GM23248 (cell line): ENCODE data around the gene CCNB1. TPM values are rescaled to one million over a fixed set of nuclear protein-coding genes. Genes with fewer than 3 reads are reported as not detected.

ENCODE experiments used
- DNase-seq: peaks from one replicate; pipeline ENCODE4 v3.0.0-alpha.2; 2015
- H2AFZ ChIP-seq: fragments of 200-600 bp; sonication (generic); 2 replicates; pipeline ENCODE4 v1.6.1; 2016; ENCODE audit warnings: antibody characterized with exemption
- H3F3A ChIP-seq: fragments of 200-600 bp; sonication (generic); 2 replicates; pipeline ENCODE4 v1.6.1; 2016; ENCODE audit warnings: mild to moderate bottlenecking, antibody characterized with exemption, mixed run types; ENCODE audit not compliant: insufficient read depth
- H3K27ac ChIP-seq: fragments of 200-600 bp; sonication (generic); 2 replicates; pipeline ENCODE4 v1.5.1; 2016; ENCODE audit warnings: mild to moderate bottlenecking
- H3K27me3 ChIP-seq: fragments of 200-600 bp; sonication (generic); replicated peaks from 2 replicates; pipeline ENCODE4 v1.6.1; 2016; ENCODE audit warnings: mild to moderate bottlenecking; ENCODE audit not compliant: insufficient read depth
- H3K36me3 ChIP-seq: fragments of 200-600 bp; sonication (generic); 2 replicates; pipeline ENCODE4 v1.6.1; 2016; ENCODE audit warnings: low read depth, mild to moderate bottlenecking
- H3K4me1 ChIP-seq: fragments of 200-600 bp; sonication (generic); 2 replicates; pipeline ENCODE4 v1.6.1; 2016; ENCODE audit warnings: mild to moderate bottlenecking; ENCODE audit not compliant: insufficient read depth
- H3K4me2 ChIP-seq: fragments of 200-600 bp; sonication (generic); one replicate; pipeline ENCODE4 v1.6.1; 2016; ENCODE audit warnings: mild to moderate bottlenecking; ENCODE audit not compliant: unreplicated experiment
- H3K4me3 ChIP-seq: fragments of 200-600 bp; sonication (generic); 2 replicates; pipeline ENCODE4 v1.5.1; 2016; ENCODE audit warnings: mild to moderate bottlenecking
- H3K79me2 ChIP-seq: fragments of 200-600 bp; sonication (generic); 2 replicates; pipeline ENCODE4 v1.6.1; 2016; ENCODE audit warnings: mild to moderate bottlenecking; ENCODE audit not compliant: insufficient read depth
- H3K9ac ChIP-seq: fragments of 200-600 bp; sonication (generic); 2 replicates; pipeline ENCODE4 v1.6.1; 2016; ENCODE audit warnings: mild to moderate bottlenecking
- H3K9me2 ChIP-seq: fragments of 200-600 bp; sonication (generic); 2 replicates; pipeline ENCODE4 v1.6.1; 2016; ENCODE audit warnings: mixed run types, mild to moderate bottlenecking, moderate library complexity; ENCODE audit not compliant: insufficient read depth
- H3K9me3 ChIP-seq: fragments of 200-600 bp; sonication (generic); one replicate; pipeline ENCODE4 v1.6.1; 2017; ENCODE audit warnings: low read depth
- H4K20me1 ChIP-seq: fragments of 200-600 bp; sonication (generic); 2 replicates; pipeline ENCODE4 v1.6.0; 2016; ENCODE audit not compliant: insufficient read depth
- EZH2 ChIP-seq: fragments of 200-600 bp; sonication (generic); IDR thresholded peaks from 2 replicates; pipeline ENCODE4 v1.6.1; 2018; ENCODE audit warnings: antibody characterized with exemption, mild to moderate bottlenecking; ENCODE audit not compliant: insufficient read depth, poor library complexity, severe bottlenecking
- EZH2phosphoT487 ChIP-seq: fragments of 200-600 bp; sonication (generic); IDR thresholded peaks from 2 replicates; pipeline ENCODE4 v1.6.1; 2018; ENCODE audit warnings: antibody characterized with exemption, moderate library complexity, mild to moderate bottlenecking, low read depth; ENCODE audit not compliant: insufficient read depth
- WGBS, 2 experiments: methylation state at CpG; one replicate each; pipeline ENCODE4 v1.1.6; 2015 to 2017; ENCODE audit warnings: low lambda C conversion rate in 2 of 2, low coverage in 1 of 2; ENCODE audit errors: missing lambda C conversion rate in 2 of 2; 5-methylcytosine and 5-hydroxymethylcytosine counted together
- in situ Hi-C: fragments of 300-500 bp; cut with MboI; formaldehyde crosslinking; loops from 2 replicates; pipeline ENCODE4 v1.15.0; 2020
- polyA plus RNA-seq: library from polyadenylated mRNA; unstranded; fragments of >200 nt; fragmentation: Nextera tagmentation; extraction: Ambion mirVana; gene quantifications from 2 replicates; pipeline ENCODE4 v1.2.1, GENCODE V29; 2016
- total RNA-seq: library from RNA; depleted of rRNA; stranded (reverse); fragments of >200 nt; shearing (Covaris generic); gene quantifications from 2 replicates; pipeline ENCODE4 v1.2.3, GENCODE V29; 2014

CCNB1 gene
- total and polyA plus RNA-seq, 2 experiments from 2014 or later: 66.7 to 94.6 TPM

DNA sequence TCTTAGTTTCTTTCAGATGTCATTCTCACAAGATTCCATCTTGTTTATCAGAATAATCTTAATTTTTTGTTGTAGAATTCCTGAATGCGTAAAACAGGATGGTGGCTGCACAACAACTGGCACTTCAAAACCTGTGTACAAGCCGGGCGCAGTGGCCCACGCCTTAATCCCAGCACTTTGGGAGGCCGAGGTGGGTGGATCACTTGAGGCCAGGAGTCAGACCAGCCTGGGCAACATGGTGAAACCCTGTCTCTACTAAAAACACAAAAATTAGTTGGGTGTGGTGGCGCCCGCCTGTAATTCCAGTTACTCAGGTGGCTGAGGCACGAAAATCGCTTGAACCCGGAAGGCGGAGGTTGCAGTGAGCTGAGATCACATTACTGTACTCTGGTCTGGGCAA, 10.5 kb upstream of the CCNB1 start:
- TF ChIP-seq EZH2: no peak
- no peak overlapping the region for H3K27ac ChIP-seq
- H3K9me3 ChIP-seq: no peaks in the 10 kb centered on the region
- no peaks in the 10 kb centered on the region for H3K9me2 ChIP-seq
- H2AFZ ChIP-seq: no peak overlapping the region
- WGBS, 2 experiments: 96% methylated on average over 11 of the region's 11 CpGs
- H3K36me3 ChIP-seq: no peaks in the 10 kb centered on the region
- H3K79me2 ChIP-seq: no peaks in the 10 kb centered on the region
- no peaks in the 10 kb centered on the region for H3K27me3 ChIP-seq
- H3F3A ChIP-seq: no peaks in the 10 kb centered on the region
- in situ Hi-C loops: no loop called here
- no peak overlapping the region for H3K4me3 ChIP-seq
- no peak overlapping the region for H3K4me2 ChIP-seq
- H4K20me1 ChIP-seq: no peaks in the 10 kb centered on the region
- H3K4me1 ChIP-seq: no peaks in the 10 kb centered on the region
- H3K9ac ChIP-seq: no peak overlapping the region
- DNase-seq: no peak

DNA sequence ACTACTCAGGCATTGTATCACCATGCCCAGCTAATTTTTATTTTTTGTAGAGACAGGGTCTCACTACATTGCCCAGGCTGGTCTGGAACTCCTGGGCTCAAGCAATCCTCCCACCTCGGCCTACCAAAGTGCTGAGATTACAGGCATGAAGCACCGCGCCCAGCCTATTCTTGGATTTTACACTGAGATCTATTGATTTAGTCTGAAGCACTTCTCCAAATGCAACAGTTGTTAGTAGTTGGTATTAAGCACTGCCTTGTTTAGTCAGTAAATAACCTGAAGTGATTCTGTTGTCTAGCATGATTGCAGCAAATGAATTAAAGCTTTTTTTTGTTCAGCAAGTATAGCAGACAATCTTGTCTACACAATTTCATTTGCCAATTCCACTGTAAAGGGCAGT, 8.9 kb upstream of the CCNB1 start:
- Histone ChIP-seq H2AFZ (no peak overlapping the region), H4K20me1 (no peaks in the 10 kb centered on the region), H3F3A (no peaks in the 10 kb centered on the region), H3K27me3 (no peaks in the 10 kb centered on the region), H3K36me3 (no peaks in the 10 kb centered on the region), H3K9ac (no peak overlapping the region), H3K4me2 (no peak overlapping the region), H3K79me2 (no peaks in the 10 kb centered on the region), H3K9me3 (no peaks in the 10 kb centered on the region), H3K9me2 (no peaks in the 10 kb centered on the region), H3K27ac (no peak overlapping the region), H3K4me1 (no peaks in the 10 kb centered on the region), H3K4me3 (no peak overlapping the region)
- no peak for TF ChIP-seq EZH2
- in situ Hi-C loops: no loop called here
- DNase-seq: no peak
- 92 to 97% methylated on average over 3 of the region's 3 CpGs for WGBS, 2 experiments

DNA sequence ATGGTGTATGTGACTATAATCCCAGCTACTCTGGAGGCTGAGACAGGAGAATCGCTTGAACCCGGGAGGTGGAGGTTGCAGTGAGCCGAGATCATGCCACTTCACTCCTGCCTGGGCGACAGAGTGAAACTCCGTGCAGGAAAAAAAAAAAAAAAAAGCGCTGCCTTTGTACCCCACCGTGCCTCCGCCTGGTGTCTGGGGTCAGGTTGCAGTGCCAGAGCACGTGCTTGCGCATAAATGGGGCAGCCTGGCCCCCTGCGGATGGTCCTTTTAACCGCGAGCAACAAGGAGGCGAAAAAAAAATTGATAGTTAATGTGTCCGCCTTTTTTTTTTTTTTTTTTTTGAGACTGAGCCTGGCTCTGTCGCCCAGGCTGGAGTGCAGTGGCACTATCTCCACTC, 6.3 kb upstream of the CCNB1 start:
- Histone ChIP-seq H3K79me2 (no peaks in the 10 kb centered on the region), H4K20me1 (no peaks in the 10 kb centered on the region), H3K9me2 (no peaks in the 10 kb centered on the region), H3K9ac (no peak overlapping the region), H3K27ac (no peak overlapping the region), H3F3A (no peaks in the 10 kb centered on the region), H3K27me3 (no peaks in the 10 kb centered on the region), H3K4me2 (no peak overlapping the region), H3K9me3 (no peaks in the 10 kb centered on the region), H3K4me1 (no peaks in the 10 kb centered on the region), H2AFZ (no peak overlapping the region), H3K36me3 (no peaks in the 10 kb centered on the region), H3K4me3 (no peak overlapping the region)
- WGBS, 2 experiments: 88 to 90% methylated on average over 12 to 16 of the region's 16 CpGs
- in situ Hi-C loops: no loop called here
- TF ChIP-seq EZH2 (no peak), EZH2phosphoT487 (no peak)
- no peak for DNase-seq

DNA sequence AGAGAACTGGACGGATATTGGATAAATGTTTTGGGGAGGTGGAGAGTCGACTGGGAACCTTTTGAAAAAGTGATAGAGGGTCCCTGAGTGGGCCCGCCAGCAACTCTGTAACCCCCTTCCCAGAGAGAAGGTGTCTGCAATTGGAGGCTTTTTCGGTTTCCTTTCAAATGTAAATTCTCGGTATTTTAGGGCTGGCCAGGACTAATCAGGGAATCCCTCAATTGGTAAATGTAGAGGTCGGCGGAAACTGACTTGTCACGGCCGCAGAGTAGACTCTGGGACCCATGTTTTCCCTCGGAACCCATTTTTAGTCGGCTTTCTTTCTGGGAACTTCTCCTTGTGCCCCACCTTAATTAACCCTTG, 524 bp downstream of the CCNB1 start:
- Histone ChIP-seq H3K9me2 (no peaks in the 10 kb centered on the region), H2AFZ (peak overlapping the region; percentile 94), H3K9ac (peak overlapping the region; percentile 83), H4K20me1 (no peaks in the 10 kb centered on the region), H3K4me3 (peak overlapping the region; percentile 92), H3K9me3 (no peaks in the 10 kb centered on the region), H3K79me2 (peaks cover 49% of the 10 kb centered on the region), H3K36me3 (0 out of 2 replicates have a peak, but pooled peaks cover 7% of the 10 kb centered on the region), H3K27ac (peak overlapping the region; percentile 60), H3F3A (no peaks in the 10 kb centered on the region), H3K27me3 (no peaks in the 10 kb centered on the region), H3K4me2 (peak overlapping the region; percentile 86), H3K4me1 (0 out of 2 replicates have a peak, but pooled peaks cover 7% of the 10 kb centered on the region)
- 2 to 5% methylated on average over 11 of the region's 11 CpGs for WGBS, 2 experiments
- peak; percentile 58 for DNase-seq
- in situ Hi-C loops: no loop called here
- TF ChIP-seq EZH2: no peak
- TF ChIP-seq EZH2phosphoT487: no peak

DNA sequence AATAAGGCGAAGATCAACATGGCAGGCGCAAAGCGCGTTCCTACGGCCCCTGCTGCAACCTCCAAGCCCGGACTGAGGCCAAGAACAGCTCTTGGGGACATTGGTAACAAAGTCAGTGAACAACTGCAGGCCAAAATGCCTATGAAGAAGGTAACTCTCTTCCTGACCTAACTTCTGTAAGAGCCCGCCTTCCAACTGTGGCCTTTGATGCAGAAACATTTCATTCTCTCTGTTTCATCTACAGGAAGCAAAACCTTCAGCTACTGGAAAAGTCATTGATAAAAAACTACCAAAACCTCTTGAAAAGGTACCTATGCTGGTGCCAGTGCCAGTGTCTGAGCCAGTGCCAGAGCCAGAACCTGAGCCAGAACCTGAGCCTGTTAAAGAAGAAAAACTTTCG, 979 bp downstream of the CCNB1 start:
- Histone ChIP-seq H4K20me1 (no peaks in the 10 kb centered on the region), H3K27me3 (no peaks in the 10 kb centered on the region), H2AFZ (peak overlapping the region; percentile 94), H3K36me3 (0 out of 2 replicates have a peak, but pooled peaks cover 7% of the 10 kb centered on the region), H3K9ac (peak overlapping the region; percentile 83), H3K4me1 (0 out of 2 replicates have a peak, but pooled peaks cover 7% of the 10 kb centered on the region), H3K9me3 (no peaks in the 10 kb centered on the region), H3F3A (no peaks in the 10 kb centered on the region), H3K79me2 (peaks cover 49% of the 10 kb centered on the region), H3K4me2 (peak overlapping the region; percentile 86), H3K9me2 (no peaks in the 10 kb centered on the region), H3K4me3 (peak overlapping the region; percentile 92), H3K27ac (peak overlapping the region; percentile 60)
- WGBS, 2 experiments: 47 to 51% methylated on average over 8 of the region's 8 CpGs
- in situ Hi-C loops: no loop called here
- peak; percentile 8 for DNase-seq
- no peak for TF ChIP-seq EZH2
- no peak for TF ChIP-seq EZH2phosphoT487
